GM18508 (cell line): Measurements from ENCODE around the gene UNKL.

Experiments used
- ATAC-seq: cut with Tn5 transposase; IDR thresholded peaks from one replicate; pipeline ENCODE4 v1.9.1; 2021; ENCODE audit warnings: moderate number of reproducible peaks; ENCODE audit not compliant: insufficient read depth, unreplicated experiment

Gene UNKL

DNA sequence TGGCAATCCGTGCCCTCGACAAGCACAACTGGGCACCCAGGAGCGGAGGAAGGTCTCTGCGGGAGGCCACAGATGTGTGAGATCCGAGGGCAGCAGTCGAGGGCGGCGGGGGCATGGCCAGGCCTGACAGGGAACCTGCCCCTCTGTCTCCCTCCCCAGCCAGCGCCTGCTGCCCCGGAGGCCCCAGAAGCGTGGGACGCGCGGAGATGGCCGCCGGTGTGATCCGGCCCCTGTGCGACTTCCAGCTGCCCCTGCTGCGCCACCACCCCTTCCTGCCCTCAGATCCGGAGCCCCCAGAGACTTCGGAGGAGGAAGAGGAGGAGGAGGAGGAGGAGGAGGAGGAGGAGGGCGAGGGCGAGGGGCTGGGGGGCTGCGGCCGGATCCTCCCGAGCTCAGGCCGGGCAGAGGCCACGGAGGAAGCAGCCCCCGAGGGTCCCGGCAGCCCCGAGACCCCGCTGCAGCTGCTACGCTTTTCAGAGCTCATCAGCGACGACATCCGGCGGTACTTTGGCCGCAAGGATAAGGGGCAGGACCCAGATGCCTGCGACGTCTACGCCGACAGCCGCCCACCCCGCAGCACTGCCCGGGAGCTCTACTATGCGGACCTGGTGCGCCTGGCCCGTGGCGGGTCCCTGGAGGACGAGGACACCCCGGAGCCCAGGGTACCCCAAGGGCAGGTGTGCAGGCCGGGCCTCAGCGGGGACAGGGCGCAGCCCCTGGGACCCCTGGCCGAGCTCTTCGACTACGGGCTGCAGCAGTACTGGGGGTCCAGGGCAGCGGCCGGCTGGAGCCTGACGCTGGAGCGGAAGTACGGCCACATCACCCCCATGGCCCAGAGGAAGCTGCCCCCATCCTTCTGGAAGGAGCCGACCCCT lies 18.1 kb upstream of the UNKL start:
- no peak for ATAC-seq

DNA sequence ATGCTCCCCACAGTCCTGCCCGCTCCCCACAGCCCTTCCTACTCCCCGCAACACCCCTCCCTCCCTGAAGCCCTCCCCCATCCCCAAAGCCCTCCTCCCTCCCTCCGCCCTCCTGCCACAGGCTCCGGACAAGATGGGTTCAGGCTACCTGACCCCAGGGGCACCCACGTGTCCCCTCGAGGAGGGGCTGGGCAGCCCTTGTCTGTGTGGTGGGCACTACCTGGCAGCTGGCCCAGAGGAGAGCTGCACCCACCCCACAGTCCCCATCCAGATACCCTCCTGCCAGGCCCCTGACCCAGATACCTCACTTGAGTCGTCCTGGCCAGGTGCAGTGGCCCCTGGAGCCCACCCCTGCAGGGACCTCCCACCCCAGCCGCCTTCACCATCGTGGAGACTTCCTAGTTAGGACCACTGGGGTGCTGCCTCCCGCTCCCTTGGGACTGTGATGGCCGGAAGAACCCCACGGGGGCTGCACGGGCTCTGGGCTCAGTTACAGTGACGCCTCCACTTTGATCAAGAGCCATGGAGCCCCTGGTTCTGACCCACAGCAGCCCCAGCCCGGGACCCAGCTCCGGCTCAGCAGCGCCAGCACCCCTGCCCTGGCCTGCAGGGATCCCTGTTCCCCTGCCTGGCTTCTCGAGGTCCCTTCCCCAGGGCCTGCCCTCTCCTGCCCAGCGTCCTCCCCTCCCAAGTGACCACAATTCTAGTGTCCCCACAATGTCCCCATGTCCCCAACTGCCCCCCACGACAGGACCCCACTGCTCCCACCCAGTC lies 17.2 kb upstream of the UNKL start:
- ATAC-seq: no peak

DNA sequence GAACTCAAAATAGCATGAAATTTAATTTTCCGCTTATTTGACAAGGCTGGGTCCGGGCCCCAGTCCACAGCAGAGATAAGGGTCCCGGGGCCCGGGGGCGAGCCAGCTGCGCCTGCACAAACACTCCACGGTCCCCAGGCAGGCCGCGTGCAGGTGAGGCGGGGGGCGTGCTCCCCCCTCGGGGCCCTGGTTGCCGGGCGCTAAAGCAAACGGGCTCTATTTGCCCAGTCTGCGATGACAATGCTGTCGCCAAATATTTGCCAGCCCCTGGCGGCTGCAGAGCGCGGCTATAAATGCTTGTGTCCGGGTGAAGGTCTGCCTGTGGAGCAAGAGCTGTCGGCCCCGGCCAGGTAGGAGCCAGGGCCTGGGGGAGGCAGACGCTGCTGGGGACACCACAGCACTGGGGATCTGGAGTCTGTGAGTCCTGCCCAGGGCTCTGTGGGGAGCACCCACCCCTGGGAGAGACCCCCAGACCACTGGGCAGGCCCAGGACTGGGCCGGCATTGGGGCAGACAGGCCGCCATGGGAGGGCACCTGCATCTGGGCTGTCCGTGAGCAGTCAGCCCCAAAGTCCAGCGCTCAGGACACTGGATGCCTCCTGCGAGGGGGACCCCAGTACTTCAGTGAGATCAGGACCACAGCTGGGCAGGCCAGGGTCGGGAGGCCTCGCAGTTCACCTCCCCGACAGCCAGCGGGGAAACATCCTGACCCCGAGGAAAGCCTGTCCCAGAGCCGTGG lies 16.4 kb upstream of the UNKL start, which contains the start of gene PERCC1:
PERCC1 (plus strand) TSS at position 320 of the 738 bp plus-strand sequence. CDS start 1,516 bp downstream, outside the sequence.
- ATAC-seq: no peak

DNA sequence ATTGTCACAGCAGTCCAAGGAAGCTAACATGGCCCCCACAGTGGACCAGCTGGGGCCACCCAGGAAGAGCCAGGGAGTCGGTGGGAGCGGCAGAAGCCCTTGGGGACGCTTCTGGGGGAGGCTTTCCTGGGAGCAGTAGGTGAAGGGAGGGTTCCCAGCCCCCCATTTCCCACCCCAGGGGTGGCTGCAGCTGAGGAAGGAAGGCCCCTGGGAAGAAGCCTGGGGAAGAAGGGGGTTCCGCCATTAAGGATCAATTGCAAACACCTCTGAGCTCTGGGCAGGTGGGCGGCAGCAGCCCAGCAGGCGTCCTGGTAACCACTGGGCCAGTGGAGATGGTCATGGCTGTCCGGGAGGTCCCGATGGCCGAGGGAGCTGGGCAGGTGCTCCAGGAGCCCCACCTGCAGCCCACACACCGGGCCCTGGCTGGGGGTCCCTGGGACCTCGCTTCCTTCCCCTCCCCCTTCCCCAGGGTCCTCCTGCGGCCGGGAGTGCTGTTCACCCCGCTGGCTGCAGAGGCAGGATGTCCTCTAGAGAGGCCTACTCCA lies 15.8 kb upstream of the UNKL start:
- ATAC-seq: no peak

DNA sequence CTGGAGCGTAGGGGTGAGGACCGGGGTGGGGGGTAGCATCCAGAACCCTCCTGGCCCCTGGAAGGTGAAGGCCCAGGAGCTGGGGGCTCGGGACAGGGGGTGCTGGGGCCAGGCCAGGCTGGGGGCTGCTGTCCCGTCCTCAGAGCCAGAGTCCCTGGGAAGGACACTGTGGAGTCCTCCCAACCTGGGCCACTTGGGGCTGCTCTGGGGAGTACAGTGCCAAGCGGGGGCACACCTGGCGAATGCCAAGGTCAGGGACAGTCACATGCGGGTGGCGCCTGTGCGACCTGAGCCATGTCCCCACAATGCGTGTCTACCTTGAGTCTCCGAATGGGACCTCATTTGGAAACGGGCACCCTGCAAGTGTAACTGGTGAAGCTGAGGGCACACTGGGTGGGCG lies 15.1 kb upstream of the UNKL start:
- no peak for ATAC-seq

DNA sequence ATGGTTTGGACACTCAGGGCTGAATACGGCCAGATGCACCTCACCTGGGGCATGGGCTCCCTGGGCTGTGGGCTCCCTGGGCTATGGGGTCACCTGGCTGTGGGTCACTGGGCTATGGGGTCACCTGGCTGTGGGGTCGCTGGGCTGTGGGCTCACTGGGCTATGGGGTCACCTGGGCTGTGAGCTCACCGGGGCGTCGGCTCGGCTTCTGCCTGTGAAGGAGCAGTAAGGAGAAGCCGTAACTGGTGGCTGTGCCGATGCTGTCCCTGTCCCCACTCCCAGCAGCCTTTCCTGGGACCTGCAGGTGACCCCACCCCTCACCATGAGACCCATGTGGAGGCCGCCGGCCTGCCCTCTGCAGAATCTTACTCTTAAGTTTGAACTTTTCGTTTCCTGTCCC lies 14.5 kb upstream of the UNKL start:
- no peak for ATAC-seq

DNA sequence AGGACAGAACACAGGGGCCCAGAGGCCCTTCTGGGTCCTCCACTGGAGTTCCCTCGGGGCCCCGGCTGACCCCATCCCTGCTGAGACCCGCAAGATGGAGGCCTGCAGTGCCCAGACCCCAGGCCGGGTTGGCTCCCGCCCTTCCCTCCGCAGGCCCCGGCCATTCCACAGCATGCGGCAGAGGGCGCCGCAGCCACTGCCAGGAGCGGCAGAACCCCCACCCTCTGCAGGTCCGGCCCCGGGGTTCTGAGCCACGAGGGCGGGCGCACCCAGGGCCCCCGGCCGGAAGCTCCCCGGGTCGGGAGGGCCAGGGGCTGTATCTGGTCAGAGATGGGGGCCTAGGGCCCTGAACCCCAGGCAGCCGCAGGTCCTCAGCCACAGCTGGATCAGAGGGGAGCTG lies 14.0 kb upstream of the UNKL start:
- no peak for ATAC-seq

DNA sequence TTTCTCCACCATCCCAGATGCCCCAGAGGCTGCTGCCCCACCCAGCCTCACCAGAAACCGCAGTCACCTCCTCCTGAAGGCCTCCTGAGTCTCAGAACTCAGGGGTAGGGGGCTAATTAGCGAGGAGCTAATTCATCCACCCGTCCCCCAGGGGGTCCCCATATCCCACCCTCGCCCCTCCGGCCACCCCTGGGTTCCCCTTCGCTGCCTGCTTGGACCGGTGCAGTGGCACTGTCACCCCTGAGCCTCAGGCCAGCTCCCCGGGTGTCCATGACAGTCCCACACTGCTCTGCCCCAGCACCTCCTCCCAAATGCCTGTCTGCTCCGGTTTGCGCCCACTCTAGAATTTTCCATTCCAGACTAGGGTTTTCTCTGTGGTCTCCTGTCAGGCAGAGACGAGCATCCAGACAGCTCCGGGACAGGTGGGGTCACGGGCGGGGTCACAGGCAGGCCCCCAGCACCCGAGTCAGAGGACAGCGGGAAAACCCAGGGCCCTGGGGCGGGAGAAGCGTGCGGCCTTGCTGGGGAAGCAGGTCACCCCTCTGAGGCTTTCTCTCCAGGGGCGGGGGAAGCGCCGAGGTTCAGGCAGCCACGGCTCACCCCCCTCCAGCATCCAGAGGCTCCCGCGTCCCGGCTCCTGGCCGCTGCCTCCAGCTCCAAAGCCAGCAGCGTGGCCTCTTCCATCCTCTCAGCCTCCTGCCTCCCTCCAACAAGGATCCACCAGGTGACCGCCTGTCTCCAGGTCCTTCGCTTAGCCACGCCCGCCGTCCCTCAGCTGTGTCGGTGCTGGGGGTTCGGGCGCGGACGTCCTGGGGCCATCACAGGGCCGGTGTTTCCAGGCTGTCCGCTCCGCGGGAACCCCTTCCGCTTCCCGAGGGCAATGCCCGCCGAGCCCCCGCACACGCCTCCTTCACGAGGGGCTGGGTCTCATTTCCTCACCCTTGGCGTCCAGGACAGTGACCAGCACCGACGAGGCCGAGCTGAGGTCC lies 13.3 kb upstream of the UNKL start:
- no peak for ATAC-seq

DNA sequence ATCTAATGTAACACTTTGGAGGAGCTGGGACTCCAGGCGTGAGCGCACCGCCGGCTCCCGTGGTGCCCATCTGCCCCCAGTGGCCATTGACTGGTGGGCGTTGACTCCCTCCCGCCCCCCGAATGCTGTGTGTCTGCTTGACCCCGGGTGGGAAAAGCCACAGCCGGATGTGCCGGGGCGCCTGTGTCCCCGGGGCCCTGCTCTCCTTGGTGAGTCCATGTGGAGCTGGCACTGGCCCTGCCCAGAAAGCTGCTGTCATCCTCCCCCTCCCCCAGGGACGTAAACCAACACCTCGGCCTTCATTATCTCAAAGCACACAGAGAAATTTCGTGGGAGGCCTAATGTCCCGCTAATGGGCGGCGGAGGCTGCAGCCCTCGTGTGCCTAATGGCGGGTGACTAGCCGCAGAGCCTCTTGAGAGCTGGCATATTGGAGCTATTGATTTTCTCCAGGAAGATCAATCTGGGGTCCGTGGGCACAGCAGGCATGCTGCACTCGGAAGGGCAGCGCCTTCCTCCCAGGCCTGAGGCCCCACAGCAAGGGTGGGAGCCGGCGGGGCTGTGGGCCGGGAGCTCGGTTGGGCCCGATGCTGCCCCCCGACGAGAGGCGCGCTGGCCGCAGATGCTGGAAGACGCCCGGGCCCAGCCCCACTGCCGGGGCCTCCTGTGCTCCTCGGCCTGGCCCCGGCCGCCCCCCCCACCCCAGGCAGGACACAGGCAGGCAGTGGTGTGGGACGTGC lies 12.4 kb upstream of the UNKL start:
- ATAC-seq: no peak

DNA sequence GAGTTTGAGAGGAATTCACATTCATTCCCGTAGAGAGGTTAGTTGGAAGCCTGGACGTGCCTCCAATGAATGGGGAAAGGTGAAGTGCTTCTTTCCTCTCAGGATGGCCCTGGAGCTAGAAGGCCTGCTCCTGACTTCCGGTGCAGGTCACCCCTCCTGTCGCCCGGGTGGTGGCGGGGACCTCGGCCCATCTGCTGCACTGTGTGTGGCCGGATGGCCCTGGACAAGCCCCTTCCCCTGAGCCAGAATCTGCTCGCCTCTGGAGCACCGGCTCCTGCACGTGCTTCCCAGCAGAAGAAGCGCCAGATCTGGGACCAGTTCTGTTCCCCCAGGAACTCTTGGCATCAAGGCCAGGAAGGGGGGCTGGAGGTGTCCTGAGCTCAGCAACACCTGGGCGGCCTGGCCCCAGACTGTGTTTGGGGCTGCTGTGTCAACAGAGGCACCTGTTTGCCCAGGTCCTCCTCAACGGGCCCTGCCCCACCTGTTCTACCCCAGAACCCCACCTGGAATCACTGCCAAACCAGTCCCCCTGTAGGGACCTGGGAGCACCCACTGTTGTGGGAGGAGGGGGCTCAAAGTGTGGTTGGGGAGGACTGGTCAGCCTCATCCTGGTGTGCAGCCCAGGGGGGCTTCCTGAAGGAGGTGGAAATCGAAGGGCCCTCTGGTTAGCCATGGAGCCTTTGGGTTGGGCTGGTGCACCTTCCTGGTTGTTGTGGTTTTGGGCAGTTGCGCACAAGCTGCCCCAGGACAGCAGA lies 11.3 kb upstream of the UNKL start:
- ATAC-seq: no peak

DNA sequence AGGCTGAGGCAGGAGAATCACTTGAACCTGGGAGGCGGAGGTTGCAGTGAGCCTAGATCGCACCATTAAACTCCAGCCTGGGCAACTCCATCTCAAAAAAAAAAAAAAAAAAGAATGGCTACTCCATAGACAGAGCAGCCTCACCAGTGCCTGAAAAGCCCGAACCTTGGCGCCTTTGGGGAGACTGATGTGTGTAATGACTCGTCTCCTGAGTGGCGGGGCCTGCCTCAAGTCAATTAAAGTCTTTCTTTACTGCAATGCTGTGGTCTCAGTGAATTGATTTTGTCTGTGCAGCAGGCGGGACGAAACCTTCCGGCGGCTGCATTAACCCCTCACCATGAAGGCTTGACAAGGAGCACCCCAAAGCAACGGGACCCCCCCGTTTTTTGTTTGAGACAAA lies 9.5 kb upstream of the UNKL start:
- ATAC-seq: no peak

DNA sequence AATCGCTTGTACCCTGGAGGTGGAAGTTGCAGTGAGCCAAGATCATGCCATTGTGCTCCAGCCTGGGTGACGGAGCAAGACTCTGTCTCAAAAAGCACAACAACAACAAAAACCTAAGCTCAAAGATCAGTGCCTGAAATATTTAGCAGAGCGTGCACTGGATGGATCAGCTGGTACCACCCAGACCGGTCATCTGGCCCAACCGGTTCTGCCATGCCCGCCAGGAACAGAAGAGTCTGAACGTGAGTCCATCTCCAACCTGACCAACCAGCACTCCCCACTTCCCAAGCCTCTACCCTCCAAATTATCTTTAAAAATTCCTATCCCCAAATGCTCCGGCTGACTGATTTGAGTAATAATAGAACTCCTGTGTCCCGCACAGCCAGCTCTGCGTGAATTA lies 7.6 kb upstream of the UNKL start:
- no peak for ATAC-seq

DNA sequence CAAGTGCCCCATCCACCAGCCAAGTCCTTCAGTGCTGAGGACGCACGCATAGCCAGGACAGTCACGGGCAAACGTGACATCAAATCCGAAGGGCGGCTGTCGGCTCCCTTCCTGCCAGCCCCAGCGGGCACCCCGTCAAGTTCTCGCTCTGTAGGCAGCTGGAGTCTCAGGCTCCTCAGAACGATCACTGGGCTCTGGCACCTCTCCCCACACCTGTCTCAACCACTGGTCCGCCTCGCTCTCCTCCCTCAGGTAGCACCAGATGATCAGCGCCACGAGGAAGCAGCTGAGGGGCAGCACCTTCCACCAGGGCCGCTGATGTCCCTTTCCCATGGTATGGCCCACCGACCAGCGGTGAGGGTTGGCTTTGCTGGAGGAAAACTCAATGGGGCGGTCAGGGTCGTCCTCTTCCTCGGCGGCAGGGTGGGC lies 5.6 kb upstream of the UNKL start:
- peak; percentile 4 for ATAC-seq

DNA sequence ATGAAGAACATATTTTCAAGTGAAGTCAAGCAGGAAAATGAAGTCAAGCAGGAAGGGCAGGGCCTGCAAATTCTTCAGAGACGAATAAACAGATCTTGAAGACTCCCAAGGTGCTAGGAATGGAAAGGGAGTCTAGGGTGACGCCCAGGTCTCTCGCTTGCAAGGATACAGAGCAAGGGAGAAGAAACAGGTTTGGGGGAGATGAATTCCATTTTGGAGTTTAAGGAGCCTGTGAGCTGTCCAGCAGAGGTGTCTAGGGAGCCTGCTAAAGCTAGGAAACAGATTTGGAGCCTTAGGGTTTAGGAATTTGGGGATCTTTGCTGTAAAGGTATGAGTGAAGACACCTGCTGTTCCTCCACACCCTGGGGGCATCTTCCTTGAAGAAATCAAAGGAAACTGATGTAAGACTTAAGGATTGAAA lies 2.0 kb upstream of the UNKL start:
- no peak for ATAC-seq

DNA sequence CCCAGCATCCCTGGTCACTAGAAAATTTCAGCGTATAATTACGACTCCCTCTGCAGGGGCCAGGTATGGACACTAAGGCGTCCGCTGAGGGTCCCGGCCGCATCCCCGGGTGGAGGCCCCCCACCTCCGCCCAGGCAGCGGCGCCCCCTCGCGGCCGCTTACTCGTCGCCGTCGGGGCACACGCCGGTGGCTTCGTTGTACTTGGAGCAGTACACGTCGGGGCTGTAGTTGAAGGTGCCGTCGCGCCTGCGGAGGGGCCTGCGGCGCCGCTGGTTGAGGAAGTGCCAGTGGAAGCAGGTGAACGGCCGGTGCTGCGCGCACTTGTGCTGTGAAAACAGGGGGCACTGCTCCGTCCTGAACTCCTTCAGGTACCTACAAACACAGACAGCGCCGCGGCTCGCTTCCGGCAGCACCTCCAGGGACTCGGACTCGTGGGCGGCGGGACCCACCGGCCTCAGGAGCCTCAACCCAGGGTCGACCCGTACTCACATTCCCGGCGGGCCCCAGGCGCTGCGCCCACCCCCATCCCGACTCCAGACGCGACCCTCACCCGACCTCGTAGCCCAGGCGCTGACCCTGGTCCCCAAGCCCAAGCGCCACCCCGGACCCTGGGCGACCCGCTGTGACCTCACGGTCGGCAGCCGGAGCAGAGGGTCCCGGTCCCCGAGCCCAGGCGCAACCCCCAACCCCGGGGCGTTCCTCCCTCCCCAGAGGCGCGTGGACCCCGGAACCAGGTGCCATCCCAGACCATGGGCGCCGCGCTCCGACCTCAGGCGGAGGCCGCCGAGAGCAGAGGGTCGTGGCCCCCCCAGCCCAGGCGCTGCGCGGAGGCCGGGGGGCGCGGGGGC lies 596 bp downstream of the UNKL start:
- no peak for ATAC-seq

DNA sequence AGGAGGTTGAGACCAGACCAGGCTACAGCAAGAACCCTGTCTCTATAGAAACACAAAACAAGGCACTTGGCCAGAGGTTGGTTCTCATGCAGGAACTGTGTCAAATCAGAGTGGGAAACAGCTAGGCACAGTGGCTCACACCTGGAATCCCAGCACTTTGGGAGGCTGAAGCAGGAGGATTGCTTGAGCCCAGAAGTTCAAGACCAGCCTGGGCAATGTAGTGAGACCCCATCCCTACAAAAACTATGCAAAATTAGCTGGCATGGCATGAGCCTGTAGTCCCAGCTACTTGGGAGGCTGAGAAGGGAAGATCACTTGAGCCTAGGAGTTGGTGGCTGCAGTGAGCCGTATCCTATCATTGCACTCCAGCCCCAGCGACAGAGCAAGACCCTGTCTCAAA lies 1.7 kb downstream of the UNKL start:
- ATAC-seq: no peak

DNA sequence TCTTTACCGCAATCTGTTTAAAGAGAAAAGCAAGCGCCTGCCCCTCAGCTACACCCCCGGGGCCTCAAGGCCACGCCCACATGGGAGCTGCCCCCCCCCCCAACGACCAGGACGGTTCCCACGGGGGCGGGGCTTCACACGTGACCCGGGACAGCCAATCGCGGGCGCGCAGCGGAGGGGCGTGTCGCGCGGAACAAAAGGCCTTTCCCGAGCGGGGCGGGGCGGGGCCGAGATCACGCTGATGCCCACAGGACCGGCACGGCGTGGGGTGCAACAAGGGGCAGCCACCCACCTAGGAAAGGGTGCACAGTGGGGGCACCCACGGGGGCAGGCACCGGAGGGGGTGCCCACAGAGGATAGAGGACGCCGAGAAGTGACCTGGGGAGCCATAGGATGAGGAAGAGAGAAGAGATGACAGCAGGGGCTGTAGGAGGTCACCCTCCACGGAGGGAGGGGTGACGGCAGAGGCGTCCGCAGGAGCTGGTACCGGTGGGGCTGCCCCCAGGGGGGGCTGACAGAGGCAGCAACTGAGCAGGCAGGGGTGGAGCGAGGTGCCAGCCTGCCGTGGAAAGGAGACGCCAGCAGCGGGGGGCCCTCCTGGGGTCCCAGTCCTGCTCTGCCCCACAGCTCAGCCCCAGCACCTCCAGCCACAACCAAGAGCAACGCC lies 6.2 kb downstream of the UNKL start:
- ATAC-seq: no peak
